Measurements from ENCODE around the gene ASMTL.

Gene ASMTL

GRCh38 chrX:1496076-1496475 is 43.4 kb upstream of the ASMTL start:
- Histone ChIP-seq H3K4me2 (ENCODE audit: low read depth, low read length, poor library complexity, severe bottlenecking) (peak overlapping the region; percentile 75), H3K9me3 (ENCODE audit: insufficient read depth, low read length) (no peaks in the 10 kb centered on the region), H3K79me2 (ENCODE audit: insufficient read depth, low read length) (peaks cover 13% of the 10 kb centered on the region; the same call in 1 of the 2 replicates), H3K27me3 (ENCODE audit: low read length) (no peaks in the 10 kb centered on the region), H3K4me3 (ENCODE audit: insufficient read depth, low read length, poor library complexity, severe bottlenecking) (peak overlapping the region; percentile 23), H3K9ac (ENCODE audit: low read length) (peak overlapping the region; percentile 74), H3K27ac (ENCODE audit: low read depth, low read length) (peak overlapping the region; percentile 99), H3K36me3 (ENCODE audit: low read length) (peaks cover 6% of the 10 kb centered on the region; the same call in 1 of the 2 replicates), H3K9me2 (replicated peaks; ENCODE audit: insufficient read depth, low read length) (no peaks in the 10 kb centered on the region), H2AFZ (ENCODE audit: low read depth, low read length, severe bottlenecking) (no peak overlapping the region), H3F3A (ENCODE audit: insufficient read depth) (peaks cover 62% of the 10 kb centered on the region), H4K20me1 (ENCODE audit: low read depth, low read length) (no peaks in the 10 kb centered on the region)
- TF ChIP-seq EZH2phosphoT487 (conservative IDR thresholded peaks at IDR 0.05; ENCODE audit: low read length) (no peak), CTCF (IDR thresholded peaks at IDR 0.05; ENCODE audit: insufficient read depth, low read length, poor library complexity, severe bottlenecking) (no peak)

- Histone ChIP-seq H2AFZ (ENCODE audit: low read depth, low read length, severe bottlenecking) (no peak overlapping the region), H3K4me3 (ENCODE audit: insufficient read depth, low read length, poor library complexity, severe bottlenecking) (peak overlapping the region; percentile 47), H3K9ac (ENCODE audit: low read length) (peak overlapping the region; percentile 74), H3K36me3 (ENCODE audit: low read length) (peaks cover 6% of the 10 kb centered on the region; the same call in 1 of the 2 replicates), H3K9me2 (replicated peaks; ENCODE audit: insufficient read depth, low read length) (no peaks in the 10 kb centered on the region), H3K27ac (ENCODE audit: low read depth, low read length) (peak overlapping the region; percentile 99), H3K79me2 (ENCODE audit: insufficient read depth, low read length) (peaks cover 3% of the 10 kb centered on the region; the same call in 1 of the 2 replicates), H3K4me2 (ENCODE audit: low read depth, low read length, poor library complexity, severe bottlenecking) (peak overlapping the region; percentile 75), H4K20me1 (ENCODE audit: low read depth, low read length) (no peaks in the 10 kb centered on the region), H3K9me3 (ENCODE audit: insufficient read depth, low read length) (no peaks in the 10 kb centered on the region), H3F3A (ENCODE audit: insufficient read depth) (peaks cover 51% of the 10 kb centered on the region), H3K27me3 (ENCODE audit: low read length) (no peaks in the 10 kb centered on the region)
- TF ChIP-seq EZH2phosphoT487 (conservative IDR thresholded peaks at IDR 0.05; ENCODE audit: low read length) (no peak), CTCF (IDR thresholded peaks at IDR 0.05; ENCODE audit: insufficient read depth, low read length, poor library complexity, severe bottlenecking) (no peak)
Measured at GRCh38 chrX:1493877-1494510, 41.3 kb upstream of the ASMTL start.

- no peaks in the 10 kb centered on the region for H3K9me3 ChIP-seq (ENCODE audit: insufficient read depth, low read length)
- H2AFZ ChIP-seq (ENCODE audit: low read depth, low read length, severe bottlenecking): no peak overlapping the region
- peak overlapping the region; percentile 74 for H3K9ac ChIP-seq (ENCODE audit: low read length)
- no peaks in the 10 kb centered on the region for H3K9me2 ChIP-seq (replicated peaks; ENCODE audit: insufficient read depth, low read length)
- no peaks in the 10 kb centered on the region for H4K20me1 ChIP-seq (ENCODE audit: low read depth, low read length)
- H3K4me2 ChIP-seq (ENCODE audit: low read depth, low read length, poor library complexity, severe bottlenecking): peak overlapping the region; percentile 75
- TF ChIP-seq CTCF (IDR thresholded peaks at IDR 0.05; ENCODE audit: insufficient read depth, low read length, poor library complexity, severe bottlenecking) (no peak), EZH2phosphoT487 (conservative IDR thresholded peaks at IDR 0.05; ENCODE audit: low read length) (no peak)
- H3K79me2 ChIP-seq (ENCODE audit: insufficient read depth, low read length): peaks cover 8% of the 10 kb centered on the region; the same call in 1 of the 2 replicates
- H3K27ac ChIP-seq (ENCODE audit: low read depth, low read length): peak overlapping the region; percentile 99
- H3F3A ChIP-seq (ENCODE audit: insufficient read depth): peaks cover 53% of the 10 kb centered on the region
- peaks cover 6% of the 10 kb centered on the region; the same call in 1 of the 2 replicates for H3K36me3 ChIP-seq (ENCODE audit: low read length)
- peak overlapping the region; percentile 47 for H3K4me3 ChIP-seq (ENCODE audit: insufficient read depth, low read length, poor library complexity, severe bottlenecking)
- no peaks in the 10 kb centered on the region for H3K27me3 ChIP-seq (ENCODE audit: low read length)
Measured at GRCh38 chrX:1493412-1493811, 40.7 kb upstream of the ASMTL start.

Measured in SU-DHL-6 (cell line).